Osteoblast (primary cell): ENCODE data around the gene AMOTL1. TPM values are rescaled to one million over a fixed set of nuclear protein-coding genes. Genes with fewer than 3 reads are reported as not detected.
A peak's percentile ranks its signal among the peaks of the same experiment; 100 is the strongest.

Experiments
- DNase-seq: peaks from one replicate; pipeline ENCODE4 v3.0.0; 2011; ENCODE audit warnings: low spot score, mixed read lengths; ENCODE audit not compliant: insufficient read length; ENCODE audit errors: missing footprints
- H2AFZ ChIP-seq: 2 replicates; pipeline ENCODE4 v1.6.0; 2011; ENCODE audit warnings: mild to moderate bottlenecking, low read length
- H3K27ac ChIP-seq: 2 replicates; pipeline ENCODE4 v1.5.1; 2011; ENCODE audit warnings: mild to moderate bottlenecking, low read depth, low read length, moderate library complexity
- H3K27me3 ChIP-seq: 2 replicates; pipeline ENCODE4 v1.6.0; 2012; ENCODE audit warnings: mild to moderate bottlenecking, control low read depth, inconsistent platforms, low read length, moderate library complexity; ENCODE audit not compliant: insufficient read depth
- H3K36me3 ChIP-seq: 2 replicates; pipeline ENCODE4 v1.5.1; 2011; ENCODE audit warnings: mild to moderate bottlenecking, low read length, control low read depth, moderate library complexity; ENCODE audit not compliant: insufficient read depth
- H3K4me1 ChIP-seq: 2 replicates; pipeline ENCODE4 v1.5.1; 2011; ENCODE audit warnings: mild to moderate bottlenecking, low read length, control low read depth, moderate library complexity; ENCODE audit not compliant: insufficient read depth
- H3K4me2 ChIP-seq: 2 replicates; pipeline ENCODE4 v1.6.0; 2011; ENCODE audit warnings: mild to moderate bottlenecking, low read length; ENCODE audit not compliant: insufficient read depth
- H3K4me3 ChIP-seq: fragments of 200-600 bp; sonication (generic); 3 replicates; pipeline ENCODE4 v1.5.1; 2012; ENCODE audit warnings: mild to moderate bottlenecking, low read length, inconsistent platforms; ENCODE audit not compliant: insufficient read depth
- H3K79me2 ChIP-seq: 2 replicates; pipeline ENCODE4 v1.6.0; 2012; ENCODE audit warnings: mild to moderate bottlenecking, low read length, control low read depth, inconsistent platforms; ENCODE audit not compliant: insufficient read depth
- H3K9me3 ChIP-seq: 2 replicates; pipeline ENCODE4 v1.5.1; 2011; ENCODE audit warnings: low read depth, low read length, control low read depth
- H4K20me1 ChIP-seq: 2 replicates; pipeline ENCODE4 v1.6.0; 2012; ENCODE audit warnings: mild to moderate bottlenecking, low read length, control low read depth; ENCODE audit not compliant: insufficient read depth
- total RNA-seq: library from RNA; depleted of rRNA; stranded (reverse); fragments of >200 nt; gene quantifications from 2 replicates; pipeline ENCODE4 v1.2.3, GENCODE V29; 2012
- TF ChIP-seq, protein P1 (sequence below): IDR thresholded peaks from 2 replicates; pipeline ENCODE4 v1.5.1; 2011; ENCODE audit warnings: mild to moderate bottlenecking, low read depth, low read length, moderate library complexity; ENCODE audit errors: extremely low read depth

Gene AMOTL1
- total RNA-seq, 1 donor, result 53.6 TPM

DNA sequence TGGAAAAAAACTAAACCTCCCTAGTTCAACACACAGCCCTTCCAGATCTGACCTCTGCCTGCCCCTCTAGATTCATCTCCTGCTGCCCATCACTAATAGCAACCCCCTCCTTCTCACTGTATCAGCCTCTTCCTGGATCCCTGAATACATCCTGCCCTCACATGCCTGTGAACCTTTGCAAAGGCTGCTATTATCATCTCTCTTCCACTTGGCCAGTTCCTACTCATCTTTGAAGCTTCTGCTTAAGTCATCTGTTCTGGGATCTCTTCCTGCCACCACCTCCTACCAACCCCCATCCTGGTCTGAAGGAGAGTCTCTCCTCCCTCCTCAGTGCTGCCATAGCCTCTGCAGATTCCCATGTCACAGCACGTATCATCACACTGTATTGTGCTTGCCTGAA lies 38.0 kb upstream of the AMOTL1 start:
- Histone ChIP-seq H3K36me3 (no peaks in the 10 kb centered on the region), H3K4me3 (no peak overlapping the region), H3K79me2 (no peaks in the 10 kb centered on the region), H2AFZ (no peak overlapping the region), H3K4me2 (no peak overlapping the region), H3K4me1 (peaks cover 21% of the 10 kb centered on the region), H3K27ac (no peak overlapping the region), H3K9me3 (no peaks in the 10 kb centered on the region), H3K27me3 (no peaks in the 10 kb centered on the region), H4K20me1 (no peaks in the 10 kb centered on the region)
- DNase-seq, result no peak
- TF ChIP-seq, protein P1, sequence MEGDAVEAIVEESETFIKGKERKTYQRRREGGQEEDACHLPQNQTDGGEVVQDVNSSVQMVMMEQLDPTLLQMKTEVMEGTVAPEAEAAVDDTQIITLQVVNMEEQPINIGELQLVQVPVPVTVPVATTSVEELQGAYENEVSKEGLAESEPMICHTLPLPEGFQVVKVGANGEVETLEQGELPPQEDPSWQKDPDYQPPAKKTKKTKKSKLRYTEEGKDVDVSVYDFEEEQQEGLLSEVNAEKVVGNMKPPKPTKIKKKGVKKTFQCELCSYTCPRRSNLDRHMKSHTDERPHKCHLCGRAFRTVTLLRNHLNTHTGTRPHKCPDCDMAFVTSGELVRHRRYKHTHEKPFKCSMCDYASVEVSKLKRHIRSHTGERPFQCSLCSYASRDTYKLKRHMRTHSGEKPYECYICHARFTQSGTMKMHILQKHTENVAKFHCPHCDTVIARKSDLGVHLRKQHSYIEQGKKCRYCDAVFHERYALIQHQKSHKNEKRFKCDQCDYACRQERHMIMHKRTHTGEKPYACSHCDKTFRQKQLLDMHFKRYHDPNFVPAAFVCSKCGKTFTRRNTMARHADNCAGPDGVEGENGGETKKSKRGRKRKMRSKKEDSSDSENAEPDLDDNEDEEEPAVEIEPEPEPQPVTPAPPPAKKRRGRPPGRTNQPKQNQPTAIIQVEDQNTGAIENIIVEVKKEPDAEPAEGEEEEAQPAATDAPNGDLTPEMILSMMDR, result no peak

DNA sequence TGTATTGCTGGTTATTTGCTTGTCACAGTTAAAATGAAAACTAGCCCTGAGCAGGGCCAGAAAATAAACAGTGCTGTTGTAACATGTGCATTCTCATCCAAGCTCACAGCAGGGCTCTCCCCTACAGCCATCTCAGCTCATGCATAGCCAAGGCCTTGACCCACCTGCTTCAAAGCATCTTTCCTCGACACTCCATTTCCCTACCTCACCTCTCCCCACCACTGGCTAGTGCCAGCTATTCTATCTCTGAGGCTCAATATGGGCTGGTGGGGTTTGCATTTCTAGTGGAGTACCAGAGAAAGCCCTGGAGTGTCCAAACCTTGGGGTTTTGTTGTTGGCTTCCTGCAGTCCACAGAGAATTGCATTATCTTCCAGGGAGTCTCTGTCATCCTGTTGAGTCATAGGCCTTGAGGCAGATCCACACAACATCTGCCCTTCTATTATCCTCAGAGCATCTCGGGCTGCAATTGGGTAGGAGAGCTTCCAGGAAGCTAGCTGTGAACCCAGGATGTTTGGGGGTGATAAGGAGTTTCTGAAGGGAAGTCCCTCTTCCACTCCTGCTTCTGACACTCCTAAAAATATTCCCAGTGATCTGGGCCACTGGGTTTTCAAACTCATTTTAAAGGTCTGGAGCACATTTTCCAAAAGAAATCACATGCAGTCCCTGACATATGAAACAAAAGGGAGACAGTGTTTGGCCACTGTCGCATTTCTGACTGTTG lies 36.1 kb upstream of the AMOTL1 start:
- Histone ChIP-seq H3K36me3 (no peaks in the 10 kb centered on the region), H3K4me3 (no peak overlapping the region), H3K27me3 (no peaks in the 10 kb centered on the region), H3K4me2 (peak overlapping the region; percentile 30), H3K79me2 (no peaks in the 10 kb centered on the region), H3K4me1 (peaks cover 21% of the 10 kb centered on the region), H4K20me1 (no peaks in the 10 kb centered on the region), H3K27ac (peak overlapping the region; percentile 59), H3K9me3 (no peaks in the 10 kb centered on the region), H2AFZ (peak overlapping the region; percentile 21)
- peak; percentile 83 for DNase-seq
- TF ChIP-seq, protein P1, result no peak

- Histone ChIP-seq H3K27me3 (no peaks in the 10 kb centered on the region), H2AFZ (peak overlapping the region; percentile 21), H3K4me1 (peaks cover 23% of the 10 kb centered on the region), H3K36me3 (no peaks in the 10 kb centered on the region), H4K20me1 (no peaks in the 10 kb centered on the region), H3K27ac (peak overlapping the region; percentile 59), H3K4me2 (peak overlapping the region; percentile 30), H3K4me3 (no peak overlapping the region), H3K9me3 (no peaks in the 10 kb centered on the region), H3K79me2 (no peaks in the 10 kb centered on the region)
- TF ChIP-seq, protein P1, result no peak
- DNase-seq, result no peak
Measured at GRCh38 chr11:94732617-94733281, 35.4 kb upstream of the AMOTL1 start.

DNA sequence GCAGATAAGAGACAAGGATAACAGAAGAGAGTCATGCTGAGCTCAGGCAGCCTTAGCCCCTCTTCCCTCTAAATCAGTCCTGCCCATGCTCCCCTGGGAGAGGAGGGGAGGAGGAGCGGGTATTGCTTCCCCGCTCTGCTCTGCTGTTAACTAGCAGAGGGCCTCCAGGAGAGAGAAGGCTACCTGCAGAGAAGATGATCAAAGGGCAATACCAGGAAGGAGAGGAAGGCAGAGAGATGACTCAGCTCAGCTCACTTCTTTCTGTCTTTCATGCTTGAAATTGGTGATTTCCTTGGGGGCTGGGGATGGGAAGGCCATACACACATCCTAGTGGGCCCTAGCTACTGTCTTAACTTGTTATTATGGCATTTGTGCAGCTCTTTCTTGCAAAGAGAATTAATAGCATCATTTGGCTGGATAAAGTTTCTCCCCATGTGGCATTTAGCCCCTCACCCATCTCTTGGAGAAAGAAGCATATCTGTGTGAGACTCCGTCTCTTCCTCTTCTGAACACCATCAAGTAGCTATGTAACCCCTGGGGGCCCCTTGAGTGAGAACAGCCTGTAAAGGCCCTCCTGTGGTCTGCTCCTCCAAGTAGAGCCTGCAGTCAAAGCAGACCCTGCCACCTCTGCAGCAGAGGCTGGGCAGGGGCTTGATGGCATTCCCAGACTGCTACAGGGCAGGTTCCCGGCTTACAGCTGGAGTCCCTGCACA lies 33.4 kb upstream of the AMOTL1 start:
- H2AFZ ChIP-seq, result no peak overlapping the region
- H3K27me3 ChIP-seq, result peaks cover 6% of the 10 kb centered on the region
- TF ChIP-seq, protein P1, result no peak
- H3K27ac ChIP-seq, result no peak overlapping the region
- no peak for DNase-seq
- no peak overlapping the region for H3K4me2 ChIP-seq
- no peaks in the 10 kb centered on the region for H3K79me2 ChIP-seq
- no peaks in the 10 kb centered on the region for H3K36me3 ChIP-seq
- no peak overlapping the region for H3K4me3 ChIP-seq
- H3K9me3 ChIP-seq, result no peaks in the 10 kb centered on the region
- H4K20me1 ChIP-seq, result no peaks in the 10 kb centered on the region
- H3K4me1 ChIP-seq, result peaks cover 17% of the 10 kb centered on the region
